GM12878 (cell line): ENCODE results near the gene PNPO. TPM values are rescaled to one million over a fixed set of nuclear protein-coding genes. Genes with fewer than 3 reads are reported as not detected.

Experiments used
- HDGF ChIP-seq: fragments of 450-650 bp; IDR thresholded peaks from 2 replicates; pipeline ENCODE4 v1.6.1; 2016; ENCODE audit warnings: antibody characterized with exemption
- MXI1 ChIP-seq: fragments of 150-350 bp; IDR thresholded peaks from 2 replicates; pipeline ENCODE4 v1.6.1; 2011; ENCODE audit warnings: low read depth, mild to moderate bottlenecking, inconsistent platforms, low read length, improper control_type of control experiment
- polyA plus RNA-seq, 11 experiments: library from polyadenylated mRNA; depleted of rRNA in 4 of 11; unstranded in 6 of 11; stranded (reverse) in 5 of 11; fragments of >200 nt; fragmentation: Nextera tagmentation in 4 of 11; fragmentation: Illumina TruSeq in 1 of 11; extraction: Ambion mirVana in 4 of 11; extraction: Trizol in 1 of 11; gene quantifications; 1 replicate in 1 of 11; 2 replicates in 10 of 11; pipeline versions ENCODE4 v1.2.1 to v1.2.3, GENCODE V29; 2011 to 2016; ENCODE audit warnings: inconsistent platforms in 2 of 11, missing spikeins in 2 of 11, low read depth in 1 of 11
- total RNA-seq, 4 experiments: library from RNA; depleted of rRNA in 3 of 4; stranded (reverse); fragments of >200 nt in 3 of 4; fragmentation: Illumina TruSeq in 1 of 4; extraction: Trizol in 1 of 4; gene quantifications; 2 replicates each; pipeline versions ENCODE4 v1.2.1 to v1.2.3, GENCODE V29; 2013 to 2021
- TF ChIP-seq, protein P1 (sequence below): fragments of 450-650 bp; IDR thresholded peaks from 2 replicates; pipeline ENCODE4 v1.6.1; 2017; ENCODE audit warnings: mild to moderate bottlenecking, moderate library complexity
- TF ChIP-seq, protein P2 (sequence below): IDR thresholded peaks from 2 replicates; pipeline ENCODE4 v1.6.1; 2011; ENCODE audit warnings: low read depth, mild to moderate bottlenecking, low read length, moderate library complexity, borderline replicate concordance; ENCODE audit errors: extremely low read depth
- TF ChIP-seq, protein P3 (sequence below): fragments of 450-650 bp; IDR thresholded peaks from 2 replicates; pipeline ENCODE4 v1.6.1; 2017; ENCODE audit warnings: mild to moderate bottlenecking, moderate library complexity

Gene PNPO
- total and polyA plus RNA-seq, 10 of the 15 experiments (the other 5 are each of a cell fraction or from before 2014, with no cell fraction given): 13.9 to 52.6 (median 37.3) TPM

DNA sequence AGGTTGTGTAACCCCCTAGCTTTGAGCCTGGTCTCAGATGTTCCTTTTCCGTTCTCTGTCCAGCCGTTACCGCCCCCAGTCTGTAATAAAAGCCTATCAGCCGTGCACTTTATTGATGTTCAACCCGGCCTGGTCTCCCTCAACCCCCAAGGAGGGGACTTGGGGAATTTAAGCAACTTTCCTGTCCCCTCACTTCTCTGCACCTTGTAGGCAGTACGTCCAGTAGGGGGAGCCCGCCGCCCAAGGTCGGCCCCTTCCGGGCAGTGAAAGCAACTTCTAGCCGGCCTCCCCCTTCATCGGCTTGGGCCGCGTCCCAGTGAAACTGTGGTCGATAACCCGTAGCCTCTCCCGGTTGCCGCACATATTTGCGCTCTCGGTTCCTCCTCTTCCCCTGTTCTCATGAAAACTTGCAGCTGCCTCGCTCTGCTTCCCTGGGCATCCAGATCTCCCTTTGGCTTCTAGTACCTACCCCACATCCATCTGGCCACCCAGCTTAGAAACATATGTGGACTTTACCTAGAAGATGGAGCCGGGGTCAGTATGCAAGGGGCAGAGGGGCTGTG lies 7.9 kb downstream of the PNPO start (continued):
- TF ChIP-seq, protein P1, sequence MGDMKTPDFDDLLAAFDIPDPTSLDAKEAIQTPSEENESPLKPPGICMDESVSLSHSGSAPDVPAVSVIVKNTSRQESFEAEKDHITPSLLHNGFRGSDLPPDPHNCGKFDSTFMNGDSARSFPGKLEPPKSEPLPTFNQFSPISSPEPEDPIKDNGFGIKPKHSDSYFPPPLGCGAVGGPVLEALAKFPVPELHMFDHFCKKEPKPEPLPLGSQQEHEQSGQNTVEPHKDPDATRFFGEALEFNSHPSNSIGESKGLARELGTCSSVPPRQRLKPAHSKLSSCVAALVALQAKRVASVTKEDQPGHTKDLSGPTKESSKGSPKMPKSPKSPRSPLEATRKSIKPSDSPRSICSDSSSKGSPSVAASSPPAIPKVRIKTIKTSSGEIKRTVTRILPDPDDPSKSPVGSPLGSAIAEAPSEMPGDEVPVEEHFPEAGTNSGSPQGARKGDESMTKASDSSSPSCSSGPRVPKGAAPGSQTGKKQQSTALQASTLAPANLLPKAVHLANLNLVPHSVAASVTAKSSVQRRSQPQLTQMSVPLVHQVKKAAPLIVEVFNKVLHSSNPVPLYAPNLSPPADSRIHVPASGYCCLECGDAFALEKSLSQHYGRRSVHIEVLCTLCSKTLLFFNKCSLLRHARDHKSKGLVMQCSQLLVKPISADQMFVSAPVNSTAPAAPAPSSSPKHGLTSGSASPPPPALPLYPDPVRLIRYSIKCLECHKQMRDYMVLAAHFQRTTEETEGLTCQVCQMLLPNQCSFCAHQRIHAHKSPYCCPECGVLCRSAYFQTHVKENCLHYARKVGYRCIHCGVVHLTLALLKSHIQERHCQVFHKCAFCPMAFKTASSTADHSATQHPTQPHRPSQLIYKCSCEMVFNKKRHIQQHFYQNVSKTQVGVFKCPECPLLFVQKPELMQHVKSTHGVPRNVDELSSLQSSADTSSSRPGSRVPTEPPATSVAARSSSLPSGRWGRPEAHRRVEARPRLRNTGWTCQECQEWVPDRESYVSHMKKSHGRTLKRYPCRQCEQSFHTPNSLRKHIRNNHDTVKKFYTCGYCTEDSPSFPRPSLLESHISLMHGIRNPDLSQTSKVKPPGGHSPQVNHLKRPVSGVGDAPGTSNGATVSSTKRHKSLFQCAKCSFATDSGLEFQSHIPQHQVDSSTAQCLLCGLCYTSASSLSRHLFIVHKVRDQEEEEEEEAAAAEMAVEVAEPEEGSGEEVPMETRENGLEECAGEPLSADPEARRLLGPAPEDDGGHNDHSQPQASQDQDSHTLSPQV: 0 out of 2 replicates have a peak, but pooled peaks have one; percentile 45
- TF ChIP-seq MXI1 (0 out of 2 replicates have a peak, but pooled peaks have one; percentile 17), HDGF (no peak)
- TF ChIP-seq, protein P2, sequence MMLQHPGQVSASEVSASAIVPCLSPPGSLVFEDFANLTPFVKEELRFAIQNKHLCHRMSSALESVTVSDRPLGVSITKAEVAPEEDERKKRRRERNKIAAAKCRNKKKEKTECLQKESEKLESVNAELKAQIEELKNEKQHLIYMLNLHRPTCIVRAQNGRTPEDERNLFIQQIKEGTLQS: 0 out of 2 replicates have a peak, but pooled peaks have one; percentile 19
- TF ChIP-seq, protein P3, sequence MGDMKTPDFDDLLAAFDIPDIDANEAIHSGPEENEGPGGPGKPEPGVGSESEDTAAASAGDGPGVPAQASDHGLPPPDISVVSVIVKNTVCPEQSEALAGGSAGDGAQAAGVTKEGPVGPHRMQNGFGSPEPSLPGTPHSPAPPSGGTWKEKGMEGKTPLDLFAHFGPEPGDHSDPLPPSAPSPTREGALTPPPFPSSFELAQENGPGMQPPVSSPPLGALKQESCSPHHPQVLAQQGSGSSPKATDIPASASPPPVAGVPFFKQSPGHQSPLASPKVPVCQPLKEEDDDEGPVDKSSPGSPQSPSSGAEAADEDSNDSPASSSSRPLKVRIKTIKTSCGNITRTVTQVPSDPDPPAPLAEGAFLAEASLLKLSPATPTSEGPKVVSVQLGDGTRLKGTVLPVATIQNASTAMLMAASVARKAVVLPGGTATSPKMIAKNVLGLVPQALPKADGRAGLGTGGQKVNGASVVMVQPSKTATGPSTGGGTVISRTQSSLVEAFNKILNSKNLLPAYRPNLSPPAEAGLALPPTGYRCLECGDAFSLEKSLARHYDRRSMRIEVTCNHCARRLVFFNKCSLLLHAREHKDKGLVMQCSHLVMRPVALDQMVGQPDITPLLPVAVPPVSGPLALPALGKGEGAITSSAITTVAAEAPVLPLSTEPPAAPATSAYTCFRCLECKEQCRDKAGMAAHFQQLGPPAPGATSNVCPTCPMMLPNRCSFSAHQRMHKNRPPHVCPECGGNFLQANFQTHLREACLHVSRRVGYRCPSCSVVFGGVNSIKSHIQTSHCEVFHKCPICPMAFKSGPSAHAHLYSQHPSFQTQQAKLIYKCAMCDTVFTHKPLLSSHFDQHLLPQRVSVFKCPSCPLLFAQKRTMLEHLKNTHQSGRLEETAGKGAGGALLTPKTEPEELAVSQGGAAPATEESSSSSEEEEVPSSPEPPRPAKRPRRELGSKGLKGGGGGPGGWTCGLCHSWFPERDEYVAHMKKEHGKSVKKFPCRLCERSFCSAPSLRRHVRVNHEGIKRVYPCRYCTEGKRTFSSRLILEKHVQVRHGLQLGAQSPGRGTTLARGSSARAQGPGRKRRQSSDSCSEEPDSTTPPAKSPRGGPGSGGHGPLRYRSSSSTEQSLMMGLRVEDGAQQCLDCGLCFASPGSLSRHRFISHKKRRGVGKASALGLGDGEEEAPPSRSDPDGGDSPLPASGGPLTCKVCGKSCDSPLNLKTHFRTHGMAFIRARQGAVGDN: peak; percentile 49; the same call in 1 of the 2 replicates
